Endodermal cell (in vitro differentiated cells): Measurements from ENCODE around the gene COL8A1. TPM values are rescaled to one million over a fixed set of nuclear protein-coding genes. Genes with fewer than 3 reads are reported as not detected.

Experiments
- DNase-seq: peaks from one replicate; pipeline ENCODE4 v3.0.0-alpha.2; 2017
- H3K27ac ChIP-seq: 2 replicates; pipeline ENCODE4 v1.5.1; 2013; ENCODE audit warnings: mild to moderate bottlenecking, low read depth, low read length, moderate library complexity
- H3K27me3 ChIP-seq: 2 replicates; pipeline ENCODE4 v1.6.1; 2013; ENCODE audit warnings: mild to moderate bottlenecking, low read length, moderate library complexity; ENCODE audit not compliant: insufficient read depth, control insufficient read depth, poor library complexity, severe bottlenecking
- H3K36me3 ChIP-seq: 2 replicates; pipeline ENCODE4 v1.7.0; 2013; ENCODE audit warnings: mild to moderate bottlenecking, low read length, moderate library complexity; ENCODE audit not compliant: control insufficient read depth, insufficient read depth
- H3K4me1 ChIP-seq: one replicate; pipeline ENCODE4 v1.7.0; 2013; ENCODE audit warnings: low read length; ENCODE audit not compliant: control insufficient read depth, insufficient read depth
- H3K4me3 ChIP-seq: 2 replicates; pipeline ENCODE4 v1.5.1; 2013; ENCODE audit warnings: mild to moderate bottlenecking, low read length, moderate library complexity
- H3K9ac ChIP-seq: 2 replicates; pipeline ENCODE4 v1.6.1; 2013; ENCODE audit warnings: mild to moderate bottlenecking, low read length, moderate library complexity; ENCODE audit not compliant: poor library complexity, severe bottlenecking; ENCODE audit errors: extremely low read depth
- H3K9me3 ChIP-seq: 2 replicates; pipeline ENCODE4 v1.6.1; 2013; ENCODE audit warnings: mild to moderate bottlenecking, low read length, moderate library complexity; ENCODE audit not compliant: control insufficient read depth
- H3K27ac Mint-ChIP-seq: 2 replicates; pipeline ENCODE4 v1.8.0; 2020; ENCODE audit warnings: mixed read lengths
- H3K27me3 Mint-ChIP-seq: 2 replicates; pipeline ENCODE4 v1.8.0; 2021; ENCODE audit warnings: mild to moderate bottlenecking, mixed read lengths; ENCODE audit not compliant: insufficient read depth
- H3K36me3 Mint-ChIP-seq: 2 replicates; pipeline ENCODE4 v1.8.0; 2020; ENCODE audit warnings: low read depth, mixed read lengths
- H3K4me1 Mint-ChIP-seq: 2 replicates; pipeline ENCODE4 v1.8.0; 2020; ENCODE audit warnings: mixed read lengths
- H3K4me3 Mint-ChIP-seq: 2 replicates; pipeline ENCODE4 v1.8.0; 2020; ENCODE audit warnings: mild to moderate bottlenecking, moderate library complexity, mixed read lengths
- H3K9me3 Mint-ChIP-seq: 2 replicates; pipeline ENCODE4 v1.8.0; 2020; ENCODE audit warnings: mild to moderate bottlenecking, mixed read lengths
- CTCF ChIP-seq: fragments of 200-600 bp; sonication (generic); conservative IDR thresholded peaks from 2 replicates; pipeline ENCODE4 v1.5.0; 2021; ENCODE audit warnings: antibody characterized with exemption, mild to moderate bottlenecking
- WGBS, 2 experiments: methylation state at CpG; one replicate each; pipeline versions ENCODE4 v1.1.5 to v1.1.7; 2013; ENCODE audit warnings: missing lambda C conversion rate in 2 of 2, mixed read lengths in 1 of 2; ENCODE audit not compliant: insufficient coverage in 1 of 2, insufficient read length in 1 of 2; 5-methylcytosine and 5-hydroxymethylcytosine counted together
- total RNA-seq, 2 donors: library from RNA; stranded (reverse); fragmentation: NEBNext Ultra II Directional in 1 of 2; extraction: Animal tissue kit (Norgen Biotek cat#: 25700) in 1 of 2; gene quantifications; 2 replicates in 1 of 2; 3 replicates in 1 of 2; pipeline ENCODE4 v1.2.1, GENCODE V29; 2021

COL8A1 gene
- total RNA-seq, 2 donors from 2014 or later, result 3.5 to 3.9 TPM

- Histone ChIP-seq H3K27ac (no peak overlapping the region), H3K9me3 (no peaks in the 10 kb centered on the region), H3K36me3 (no peaks in the 10 kb centered on the region), H3K9ac (no peak overlapping the region), H3K4me1 (no peaks in the 10 kb centered on the region), H3K27me3 (no peaks in the 10 kb centered on the region), H3K4me3 (no peak overlapping the region)
- no peak for DNase-seq
- no peak overlapping the region for H3K27ac Mint-ChIP-seq
- no peaks in the 10 kb centered on the region for H3K9me3 Mint-ChIP-seq
- H3K4me3 Mint-ChIP-seq, result no peak overlapping the region
- no peak for TF ChIP-seq CTCF
- H3K4me1 Mint-ChIP-seq, result peaks cover 1% of the 10 kb centered on the region
- 90% methylated on average over 2 of the region's 2 CpGs; no CpG with 5 or more reads in 1 of the 2 experiments for WGBS, 2 experiments
- no peaks in the 10 kb centered on the region for H3K27me3 Mint-ChIP-seq
- H3K36me3 Mint-ChIP-seq, result no peaks in the 10 kb centered on the region
These were observed 128.9 kb downstream of the COL8A1 start for GRCh38 chr3:99767291-99767690.

GRCh38 chr3:99768126-99768525, 129.7 kb downstream of the COL8A1 start:
- H3K4me1 ChIP-seq, result no peaks in the 10 kb centered on the region
- Mint-ChIP-seq H3K27me3 (no peaks in the 10 kb centered on the region), H3K27ac (no peak overlapping the region), H3K9me3 (no peaks in the 10 kb centered on the region), H3K36me3 (no peaks in the 10 kb centered on the region), H3K4me3 (no peak overlapping the region), H3K4me1 (no peaks in the 10 kb centered on the region)
- H3K27me3 ChIP-seq, result no peaks in the 10 kb centered on the region
- TF ChIP-seq CTCF, result no peak
- H3K4me3 ChIP-seq, result no peak overlapping the region
- no peaks in the 10 kb centered on the region for H3K36me3 ChIP-seq
- no peaks in the 10 kb centered on the region for H3K9me3 ChIP-seq
- no peak overlapping the region for H3K9ac ChIP-seq
- no peak for DNase-seq
- no peak overlapping the region for H3K27ac ChIP-seq
- WGBS, 2 experiments, result 88 to 100% methylated on average over 1 of the region's 1 CpG

GRCh38 chr3:99768808-99769501, 130.6 kb downstream of the COL8A1 start:
- H3K27ac Mint-ChIP-seq, result no peak overlapping the region
- no peaks in the 10 kb centered on the region for H3K9me3 ChIP-seq
- no peak for TF ChIP-seq CTCF
- no peaks in the 10 kb centered on the region for H3K27me3 ChIP-seq
- no peak overlapping the region for H3K27ac ChIP-seq
- H3K9me3 Mint-ChIP-seq, result no peaks in the 10 kb centered on the region
- H3K4me3 Mint-ChIP-seq, result no peak overlapping the region
- H3K9ac ChIP-seq, result no peak overlapping the region
- DNase-seq, result no peak
- no peaks in the 10 kb centered on the region for H3K27me3 Mint-ChIP-seq
- no peaks in the 10 kb centered on the region for H3K4me1 ChIP-seq
- H3K4me1 Mint-ChIP-seq, result no peaks in the 10 kb centered on the region
- H3K36me3 ChIP-seq, result no peaks in the 10 kb centered on the region
- 85 to 100% methylated on average over 2 of the region's 2 CpGs for WGBS, 2 experiments
- H3K36me3 Mint-ChIP-seq, result no peaks in the 10 kb centered on the region
- H3K4me3 ChIP-seq, result no peak overlapping the region
